ENCODE results near the gene CORO7.

Gene CORO7

DNA sequence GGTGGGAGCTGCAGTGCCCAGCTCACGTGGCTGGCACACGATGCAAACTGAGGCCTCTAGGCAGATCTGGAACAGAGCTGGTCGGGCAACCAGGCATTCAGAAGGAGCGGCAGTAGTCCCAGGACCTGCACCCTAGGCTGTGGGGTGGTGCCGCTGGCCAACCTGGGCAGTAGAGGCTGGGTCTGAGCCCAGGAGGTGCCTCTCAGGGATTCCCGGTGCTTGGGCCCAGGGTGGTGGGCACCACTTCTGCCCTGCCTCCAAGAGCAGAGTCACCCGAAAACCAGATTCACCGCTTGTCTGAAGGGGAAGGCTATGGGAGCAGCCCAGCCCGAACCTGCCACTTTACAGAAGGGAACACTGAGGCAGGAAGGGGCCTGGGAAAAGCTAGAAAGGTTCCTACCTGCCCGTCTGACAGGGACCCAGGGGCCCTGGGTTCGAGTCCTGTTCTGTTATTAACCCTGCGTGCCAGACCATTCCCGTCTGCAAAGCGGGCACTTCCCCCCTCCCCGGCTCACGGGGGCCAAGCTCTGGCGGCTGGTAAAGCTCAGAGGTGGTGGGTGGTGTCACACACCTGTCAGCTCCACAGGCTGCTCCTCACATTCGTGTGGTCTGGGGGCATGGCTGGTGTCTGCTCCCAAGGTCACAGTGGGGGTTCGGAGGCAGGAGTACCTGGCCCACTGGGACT is 83.6 kb downstream of the CORO7 start:
- DNase-seq = no peak

DNA sequence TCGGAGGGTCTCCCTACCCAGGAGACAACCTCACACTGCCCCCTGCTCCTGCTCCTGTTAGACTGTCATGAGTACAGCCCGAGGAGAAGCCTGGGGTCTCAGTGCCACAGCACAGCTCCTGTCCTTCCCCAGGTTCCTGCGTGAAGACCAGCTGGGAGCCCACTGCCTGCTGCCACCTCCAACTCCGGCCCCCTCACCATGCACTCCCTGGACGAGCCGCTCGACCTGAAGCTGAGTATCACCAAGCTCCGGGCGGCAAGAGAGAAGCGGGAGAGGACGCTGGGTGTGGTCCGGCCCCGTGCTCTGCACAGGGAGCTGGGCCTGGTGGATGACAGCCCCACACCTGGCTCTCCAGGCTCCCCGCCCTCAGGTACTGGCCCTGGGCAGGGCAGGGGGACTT is 84.3 kb downstream of the CORO7 start:
- DNase-seq = no peak

DNA sequence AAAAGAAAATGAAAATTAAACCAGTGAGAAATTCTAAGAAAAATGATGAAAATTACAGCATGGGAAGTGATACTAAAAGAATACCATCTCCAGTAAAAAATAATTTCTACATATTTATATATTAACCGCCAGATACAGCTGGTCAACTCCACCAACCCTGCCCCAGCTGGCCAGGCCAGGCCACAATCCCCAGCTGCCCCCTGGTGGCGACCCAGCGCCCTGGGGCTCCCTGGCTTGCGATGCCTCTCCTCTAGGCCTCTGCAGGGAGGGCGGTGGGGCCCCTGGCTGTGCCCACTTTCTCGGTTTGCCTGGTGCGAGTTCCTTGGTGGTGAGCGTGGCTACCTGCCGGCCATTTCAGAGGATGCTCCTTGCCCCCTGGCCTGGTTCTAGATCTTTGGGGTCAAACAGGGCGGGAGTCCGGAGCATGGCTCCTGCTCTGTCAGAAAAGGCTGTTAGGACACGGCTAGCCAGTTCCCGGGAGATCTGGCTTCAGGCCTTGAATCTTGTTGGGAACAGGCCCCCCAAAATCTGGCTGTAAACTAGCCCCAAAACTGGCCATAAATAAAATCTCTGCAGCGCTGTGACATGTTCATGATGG is 86.0 kb downstream of the CORO7 start:
- peak; percentile 89 for DNase-seq

DNA sequence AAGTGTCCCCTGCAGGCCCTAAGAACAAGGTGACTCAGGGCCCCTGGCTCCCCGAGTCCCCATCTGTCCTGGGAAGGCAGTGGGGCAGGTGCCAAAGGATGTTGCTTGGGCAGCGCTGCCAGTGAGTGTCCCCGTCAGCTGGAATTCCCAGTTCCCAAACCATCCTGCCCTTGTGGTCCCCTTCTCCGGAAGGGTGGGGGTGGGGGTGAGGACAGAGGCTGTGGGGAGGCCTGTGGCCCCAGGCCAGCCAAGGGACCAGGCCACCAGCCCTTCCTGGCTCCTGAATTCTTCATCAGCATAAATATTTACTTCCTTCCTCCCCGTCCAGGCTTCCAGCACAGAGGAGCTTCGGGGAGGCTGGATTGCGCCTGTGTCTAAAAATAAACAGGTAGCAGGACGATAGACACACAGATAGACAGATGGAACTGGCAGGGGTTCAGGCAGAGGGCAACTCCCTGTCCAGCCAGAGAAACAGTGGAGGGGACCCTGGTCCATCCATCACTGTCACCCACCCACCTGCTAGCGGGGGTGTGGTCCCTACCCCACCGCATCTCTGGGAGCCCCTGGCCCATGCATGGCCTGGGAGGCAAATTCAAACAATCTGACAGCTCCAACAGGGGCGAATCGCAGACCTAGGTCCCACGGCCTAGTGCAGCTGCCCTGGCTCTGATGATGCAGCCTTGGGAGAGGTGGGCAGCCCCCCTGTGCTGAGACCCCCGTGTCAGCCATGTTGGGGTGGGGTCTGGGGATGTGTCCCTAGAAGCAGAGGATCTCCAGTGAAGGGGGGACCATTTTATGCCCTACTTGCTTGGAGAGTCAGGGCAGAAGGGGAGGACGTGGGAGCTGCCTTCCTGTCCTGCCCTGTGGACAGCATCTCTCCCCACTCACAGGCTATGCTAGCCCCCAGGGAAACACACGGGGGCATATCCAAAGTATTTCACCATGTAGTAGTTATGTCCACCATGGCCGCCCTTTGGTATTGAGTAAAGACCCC is 87.3 kb downstream of the CORO7 start:
- no peak for DNase-seq

DNA sequence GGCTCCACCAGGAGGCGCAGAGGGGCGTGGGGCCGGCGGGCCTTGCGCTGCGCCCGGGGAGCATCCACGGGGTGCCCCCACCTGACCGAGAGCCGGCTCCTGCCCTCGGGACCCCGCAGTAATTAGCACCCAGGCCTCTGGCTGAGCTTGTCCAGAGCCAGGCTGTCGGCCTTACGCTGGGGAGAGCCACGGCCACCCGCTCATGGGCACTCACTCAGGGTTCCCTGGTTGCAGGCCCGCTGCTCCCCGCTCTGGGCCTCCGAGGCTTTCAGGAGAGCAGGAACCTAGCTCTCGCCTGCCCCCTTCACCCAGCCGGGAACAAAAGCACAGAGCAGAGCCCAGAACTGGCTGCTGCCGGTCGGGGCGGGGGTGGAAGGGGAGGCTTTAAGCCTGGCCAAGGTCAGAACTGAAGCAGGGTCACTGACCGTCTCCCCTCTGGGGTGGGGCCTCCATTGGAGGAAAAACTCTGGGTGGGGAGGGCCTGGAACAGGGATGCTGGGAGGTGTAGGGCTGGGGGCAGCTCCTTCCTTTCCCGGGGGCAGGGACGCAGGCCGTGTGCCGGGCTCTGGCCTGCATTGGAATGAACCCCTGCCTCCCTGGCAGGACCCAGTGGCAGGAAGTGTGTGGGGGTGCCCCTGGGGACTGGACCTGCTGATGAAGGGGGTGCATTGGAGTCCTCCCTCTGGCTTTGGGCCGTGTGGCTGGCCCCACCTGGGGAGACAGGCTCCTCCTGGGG is 88.2 kb downstream of the CORO7 start:
- peak; percentile 80 for DNase-seq

DNA sequence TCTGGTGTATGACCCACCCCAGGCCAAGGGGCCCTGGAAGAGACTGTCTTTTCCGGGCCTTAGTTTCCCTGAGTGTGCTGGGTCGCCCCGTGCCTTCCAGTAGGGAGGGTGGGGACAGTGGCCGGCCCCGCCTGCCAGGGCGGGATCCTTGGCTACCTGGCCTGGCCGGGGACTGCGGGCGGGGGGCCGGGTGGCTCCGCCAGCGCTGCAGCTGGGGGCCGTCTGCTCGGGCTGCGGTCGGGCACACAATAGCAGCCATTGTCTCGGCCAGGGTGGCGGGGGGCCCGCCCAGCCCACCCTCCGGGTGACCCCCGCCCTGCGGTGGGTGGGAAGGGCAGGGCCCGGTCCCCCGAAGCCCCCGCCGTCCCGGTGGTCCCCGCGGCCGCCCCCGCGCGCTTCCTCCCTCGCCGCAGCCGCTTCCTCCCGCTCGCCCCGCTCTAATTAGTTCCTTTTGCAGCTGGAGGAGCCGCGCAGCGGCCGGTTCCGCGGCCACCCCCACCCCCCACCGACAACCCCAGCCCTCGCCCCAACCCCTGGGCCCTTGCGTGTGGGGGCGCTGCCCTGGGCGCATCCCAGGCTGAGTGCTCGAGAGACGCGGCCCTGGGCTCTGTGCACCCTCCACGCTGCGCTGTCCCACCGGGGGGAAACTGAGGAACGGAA is 88.9 kb downstream of the CORO7 start:
- DNase-seq = no peak

DNA sequence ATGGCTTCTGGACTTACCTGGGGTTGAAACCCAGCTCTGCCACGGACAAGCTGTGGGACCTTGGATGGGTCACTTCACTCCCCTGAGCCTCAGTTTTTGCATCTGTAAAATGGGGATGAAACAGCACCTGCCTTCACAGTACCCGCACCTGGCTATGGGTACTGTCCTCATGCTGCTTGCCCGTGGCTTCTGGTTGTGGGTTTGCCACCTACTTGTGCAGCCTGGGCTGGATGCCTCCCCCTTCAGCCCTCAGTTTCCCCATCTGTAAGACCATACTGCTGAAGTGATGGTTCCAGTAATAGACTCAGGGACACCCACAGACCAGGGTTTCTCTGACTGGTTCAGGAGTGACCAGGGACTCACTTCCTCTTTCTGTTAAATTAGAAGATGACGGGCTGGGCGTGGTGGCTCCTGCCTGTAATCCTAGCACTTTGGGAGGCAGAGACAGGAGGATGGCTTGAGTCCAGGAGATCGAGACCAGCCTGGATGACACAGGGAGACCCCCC is 91.1 kb downstream of the CORO7 start:
- DNase-seq = no peak

DNA sequence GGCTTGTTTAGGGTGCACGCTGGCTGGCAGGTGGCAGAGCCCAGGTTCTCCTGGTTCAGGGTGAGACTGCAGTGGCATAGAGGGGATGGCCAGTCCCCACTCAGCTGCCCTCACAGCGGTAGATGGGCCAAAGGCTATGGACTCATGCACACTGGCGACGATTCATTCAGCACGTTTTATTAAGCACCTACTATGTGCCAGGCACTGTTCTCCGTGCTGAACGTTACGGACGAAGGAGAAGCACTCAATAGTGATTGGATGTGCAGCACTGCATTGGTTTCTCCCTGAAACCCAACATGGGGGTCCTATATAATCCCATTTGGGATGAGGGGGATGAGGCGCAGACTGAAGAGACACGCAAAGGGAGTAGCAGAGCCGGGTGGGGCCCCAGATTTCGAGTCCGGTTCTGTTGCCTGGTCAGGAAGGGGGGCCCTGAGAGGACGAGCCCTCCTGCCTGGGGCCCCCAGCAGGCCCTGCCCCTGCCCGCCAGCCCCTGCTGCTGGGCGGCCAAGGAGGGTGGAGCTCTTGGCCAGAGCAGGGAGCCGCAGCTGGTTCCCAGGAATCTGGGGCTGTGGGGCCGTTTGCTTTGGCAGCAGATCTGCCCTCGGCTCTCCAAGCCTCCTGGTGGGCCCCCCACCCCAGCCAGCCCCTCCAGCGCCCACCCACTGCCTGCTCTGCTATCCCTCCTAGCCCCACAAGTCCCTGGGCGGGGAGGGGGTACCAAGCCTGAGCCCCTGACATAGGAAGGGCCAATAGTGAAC is 91.7 kb downstream of the CORO7 start:
- no peak for DNase-seq

DNA sequence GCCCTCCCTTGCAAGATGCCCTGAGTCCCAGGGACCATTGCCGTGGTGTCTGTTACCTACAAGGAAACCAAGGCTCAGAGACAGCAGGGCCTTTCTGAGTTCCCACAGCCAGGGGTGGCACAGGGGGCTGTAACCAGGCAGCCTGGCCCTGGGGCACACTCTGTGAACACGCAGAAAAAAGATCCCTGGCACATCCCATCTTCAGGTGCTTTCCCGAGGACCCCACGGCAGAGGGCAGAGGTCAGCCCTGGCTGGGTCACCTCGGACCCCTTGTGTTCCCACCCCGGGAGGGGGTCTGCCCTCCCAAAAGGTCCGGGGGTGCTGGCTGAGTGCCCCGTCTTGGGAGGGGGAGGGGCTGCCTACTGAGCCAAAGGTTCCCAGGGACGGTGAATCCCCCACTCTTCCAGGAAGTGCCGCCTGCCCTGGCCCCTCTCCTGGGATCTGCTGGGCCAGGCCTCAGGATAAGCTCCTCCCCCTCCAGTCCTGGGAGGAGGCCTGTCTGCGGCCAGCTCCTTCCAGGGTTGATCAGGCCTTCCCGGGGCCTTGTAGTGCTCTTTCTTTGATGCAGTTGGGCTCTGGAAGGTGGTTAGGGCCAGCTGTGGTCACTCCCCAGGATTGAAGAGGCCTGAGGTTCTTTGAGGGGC is 92.4 kb downstream of the CORO7 start:
- DNase-seq = peak; percentile 58

DNA sequence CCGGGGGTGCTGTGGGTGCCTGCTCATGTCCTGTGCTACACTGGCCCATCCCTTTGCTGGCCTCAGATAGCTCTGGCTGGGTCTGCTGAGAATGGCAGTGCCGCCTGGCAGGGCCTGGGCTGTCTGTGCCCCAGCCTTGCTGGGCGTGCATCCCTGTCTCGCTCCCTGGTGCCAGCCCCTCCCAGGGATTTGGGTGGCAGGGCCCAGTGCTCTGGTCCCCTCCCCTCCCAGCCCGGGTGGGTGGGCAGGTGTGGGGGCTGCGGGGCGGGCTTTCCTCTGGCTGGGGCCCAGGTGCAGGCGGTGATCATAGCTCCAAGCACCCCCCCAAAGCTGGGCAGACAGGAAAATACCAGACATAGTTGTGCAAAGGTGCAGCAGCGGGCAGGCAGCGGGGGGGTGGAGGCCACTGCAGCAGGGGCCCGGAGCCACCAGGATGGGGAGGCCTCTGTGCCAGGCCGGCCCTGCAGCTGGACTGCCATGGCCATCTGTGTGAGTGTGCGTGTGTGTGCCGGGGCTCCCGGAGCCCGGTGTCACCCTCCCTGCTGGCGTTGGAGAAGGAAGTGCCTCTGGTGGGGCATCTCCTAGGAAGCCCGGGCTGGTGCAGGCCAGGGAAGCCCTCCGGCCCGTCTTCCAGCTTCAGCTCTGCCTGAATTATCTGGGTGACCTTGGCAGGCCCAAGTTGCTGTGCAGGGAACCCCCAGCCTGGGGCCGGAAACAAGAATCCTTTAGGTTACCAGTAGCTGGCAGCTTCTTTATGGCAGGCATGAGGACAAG is 93.1 kb downstream of the CORO7 start:
- no peak for DNase-seq

DNA sequence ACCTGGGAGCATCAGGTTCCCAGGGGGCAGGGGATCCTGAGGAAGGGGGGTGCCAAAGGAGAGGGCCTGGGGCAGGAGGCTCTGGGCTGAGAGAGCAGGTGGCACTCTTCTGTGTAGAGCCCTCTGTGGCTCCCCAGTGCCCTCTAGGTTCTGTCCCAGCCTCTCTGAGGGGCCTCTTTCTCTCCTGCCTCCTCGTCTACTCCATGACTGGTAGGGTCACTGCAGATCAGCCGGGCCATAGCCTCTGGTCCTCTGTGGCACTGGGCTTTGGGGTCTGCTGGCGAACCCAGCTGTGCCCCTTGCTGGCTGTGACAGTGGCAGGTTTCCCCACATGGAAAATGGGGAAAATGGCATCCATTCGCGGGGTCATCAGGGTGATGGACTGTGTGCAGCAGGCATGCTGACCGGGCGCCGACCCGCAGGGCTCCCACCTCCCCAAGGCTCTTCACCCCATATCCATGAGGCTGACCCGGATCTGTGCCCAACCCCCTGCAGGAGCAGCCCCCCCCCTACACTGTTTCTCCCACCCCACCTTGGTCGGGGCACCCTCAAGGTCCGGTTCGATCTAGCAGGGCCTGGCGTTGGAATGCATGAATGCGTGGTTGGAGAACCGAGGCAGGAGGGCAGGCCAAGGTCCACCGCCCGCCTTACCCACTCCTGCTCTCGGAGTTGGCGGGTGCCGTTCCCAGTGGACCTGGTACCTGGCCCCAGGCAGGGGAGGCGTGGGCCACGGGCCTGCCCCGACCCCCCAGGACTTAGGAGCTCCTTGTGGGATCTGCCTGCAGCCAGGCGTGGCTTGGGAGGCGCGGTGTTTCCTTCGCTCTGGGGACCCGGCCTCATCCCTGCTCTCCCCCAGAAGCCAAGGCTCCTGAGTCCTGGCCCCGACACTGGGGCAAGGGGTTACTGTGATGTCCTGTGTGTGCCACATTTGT is 94.0 kb downstream of the CORO7 start:
- DNase-seq = no peak

DNA sequence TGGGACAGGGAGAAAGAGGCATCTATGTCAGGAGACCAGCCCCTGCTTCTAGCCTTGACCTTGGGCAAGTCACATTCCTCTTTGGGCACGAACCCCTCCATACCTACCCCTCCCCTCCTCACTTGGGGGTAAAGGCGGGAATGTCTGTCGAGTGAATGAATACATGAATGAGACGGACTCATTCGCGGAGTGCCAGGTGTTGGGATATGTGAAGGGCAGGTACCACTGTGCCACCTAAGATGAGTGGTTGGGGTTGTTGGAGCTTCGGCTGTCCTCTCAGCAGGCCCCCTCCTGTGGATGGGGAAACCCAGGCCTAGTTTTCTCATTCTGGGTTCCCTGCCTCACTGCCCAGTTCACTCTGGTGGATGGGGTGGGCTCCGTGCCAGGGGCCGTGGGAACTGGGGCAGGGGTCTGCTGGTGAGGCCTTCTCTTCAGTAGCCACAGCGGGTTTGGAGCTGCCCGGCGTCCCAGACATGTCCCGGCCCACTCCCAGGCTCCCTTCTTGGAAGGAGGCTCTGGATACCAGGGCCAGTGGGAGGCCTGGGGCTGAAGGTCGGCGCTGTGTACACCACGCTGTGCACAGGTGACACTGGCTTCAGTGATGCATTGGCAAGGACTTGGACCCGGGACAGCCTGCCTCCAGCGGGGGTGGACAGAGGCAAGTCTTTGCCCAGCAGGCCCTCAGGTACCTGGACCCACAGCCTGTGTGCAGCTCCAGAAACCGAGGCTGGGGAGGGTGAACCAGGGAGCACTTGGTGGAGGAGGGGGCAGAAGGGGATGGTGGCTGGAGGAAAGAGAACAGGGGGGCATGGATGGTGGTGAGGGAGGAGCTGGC is 94.9 kb downstream of the CORO7 start:
- DNase-seq = no peak

DNA sequence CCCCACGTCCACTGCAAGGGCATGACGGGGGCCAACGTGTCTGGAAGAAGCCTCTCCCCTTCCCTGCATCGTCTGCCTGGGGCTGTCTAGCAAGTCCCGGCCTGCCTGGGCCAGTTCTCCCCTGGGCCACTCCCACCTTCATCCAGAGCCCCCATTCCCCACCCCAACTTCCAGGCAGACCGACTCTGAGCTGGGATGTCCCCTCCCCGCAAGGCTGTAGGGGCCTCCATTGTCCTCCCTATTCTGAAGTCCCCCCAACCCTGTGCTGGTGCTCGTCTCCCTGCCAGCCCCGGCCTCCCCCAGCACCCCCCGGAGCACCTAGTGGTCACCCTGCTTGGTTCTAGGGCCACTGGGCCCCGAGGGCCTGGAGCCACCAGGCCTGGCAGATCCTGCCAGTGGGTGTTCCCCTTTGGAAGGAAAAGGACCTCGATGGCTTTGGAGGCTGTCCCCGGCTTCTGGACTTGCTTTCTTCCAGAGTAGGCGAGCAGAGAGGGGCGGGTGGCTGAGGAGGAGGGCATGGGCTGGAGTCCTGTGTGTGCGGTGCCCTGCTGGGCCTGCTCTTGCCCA is 95.7 kb downstream of the CORO7 start:
- no peak for DNase-seq

DNA sequence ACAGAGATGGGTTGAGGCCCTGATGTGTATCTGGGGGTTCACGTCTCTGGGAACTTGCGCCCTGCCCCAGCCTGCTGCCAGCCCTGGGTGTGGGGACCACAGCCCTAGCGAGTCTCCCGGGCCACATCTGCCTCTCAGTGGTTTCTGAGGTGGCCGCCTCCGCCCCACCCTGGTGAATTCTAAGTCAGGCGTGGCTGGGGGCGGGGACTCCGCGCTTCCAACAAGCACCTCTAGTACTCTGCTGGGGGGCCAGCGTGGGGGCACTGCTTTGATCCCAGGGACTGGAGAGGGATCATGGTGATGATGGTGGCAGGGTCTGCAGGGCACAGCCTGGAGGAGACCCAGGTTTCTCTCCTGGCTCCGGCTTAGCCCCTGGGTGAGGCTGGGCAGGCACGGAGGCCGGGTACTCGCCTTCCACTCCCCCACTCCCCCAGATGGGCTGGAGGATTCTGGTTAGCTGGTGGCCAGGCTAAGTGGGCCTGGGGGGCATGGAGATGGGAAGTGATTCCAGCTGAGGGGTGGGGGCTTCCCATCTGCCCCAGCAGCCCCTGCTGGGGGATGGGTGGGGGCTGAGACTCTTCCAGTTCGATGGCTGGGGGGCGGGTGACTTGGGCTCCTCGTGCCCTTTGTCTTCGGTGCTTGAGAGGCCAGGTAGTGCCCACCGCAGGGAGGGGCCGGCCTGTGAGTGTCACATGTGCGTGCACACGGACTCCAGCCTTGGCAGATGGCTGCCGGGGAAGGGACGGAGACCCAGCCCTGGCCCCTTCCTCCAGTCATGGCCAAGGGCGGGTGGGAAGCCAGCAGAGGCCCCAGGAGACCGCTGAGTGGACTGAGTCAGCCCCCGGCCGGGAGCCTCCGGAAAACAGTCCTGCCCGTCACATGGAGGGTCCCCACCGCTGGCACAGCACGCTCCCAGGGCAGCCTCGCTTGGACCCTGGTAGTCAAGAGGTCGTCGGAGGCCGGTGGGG is 96.7 kb downstream of the CORO7 start:
- DNase-seq = peak; percentile 86

DNA sequence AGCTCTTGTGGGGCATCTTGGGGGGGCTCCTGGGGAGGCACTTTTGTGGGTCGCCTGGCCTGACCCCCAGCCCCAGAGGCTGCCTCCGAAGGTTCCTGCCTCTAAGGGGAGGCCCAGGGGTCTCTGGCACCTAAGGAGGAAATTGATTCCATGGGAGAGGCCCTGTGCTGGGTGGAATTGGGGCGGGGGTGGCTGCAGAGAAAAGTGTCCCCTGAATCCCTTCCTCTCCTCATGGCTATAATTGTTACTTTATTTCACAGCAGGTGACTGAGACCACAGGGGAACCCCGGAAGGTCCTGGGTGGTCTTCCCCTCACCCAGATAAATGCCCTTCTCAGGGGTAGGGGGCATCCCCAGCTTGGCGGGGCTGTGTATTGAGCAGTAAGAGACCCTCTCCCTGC is 97.4 kb downstream of the CORO7 start:
- DNase-seq = no peak

DNA sequence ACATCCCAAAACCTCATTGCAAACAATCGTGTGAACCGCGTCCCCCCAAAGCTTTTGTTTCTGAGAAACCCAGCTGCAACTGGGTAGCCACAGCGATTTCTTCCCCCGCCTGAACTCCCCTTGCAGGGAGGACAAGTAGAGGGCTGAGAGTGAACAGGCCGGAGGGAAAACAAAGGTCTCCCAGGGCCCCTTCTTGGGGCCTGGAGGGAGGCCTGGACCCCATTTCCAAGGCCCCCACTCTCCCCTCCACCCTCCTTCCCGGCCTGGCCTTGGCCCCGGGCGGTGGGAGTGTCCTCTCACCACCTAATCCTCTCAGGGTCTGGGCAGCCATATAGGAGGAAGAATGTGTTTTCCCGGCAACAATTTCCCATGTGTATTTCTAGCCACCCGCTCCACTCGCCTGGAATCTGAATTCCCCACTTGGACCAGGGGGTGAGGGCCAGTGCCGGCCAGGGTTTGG is 97.9 kb downstream of the CORO7 start:
- DNase-seq = no peak
